ENCODE data around the gene FYN.

Gene FYN

DNA sequence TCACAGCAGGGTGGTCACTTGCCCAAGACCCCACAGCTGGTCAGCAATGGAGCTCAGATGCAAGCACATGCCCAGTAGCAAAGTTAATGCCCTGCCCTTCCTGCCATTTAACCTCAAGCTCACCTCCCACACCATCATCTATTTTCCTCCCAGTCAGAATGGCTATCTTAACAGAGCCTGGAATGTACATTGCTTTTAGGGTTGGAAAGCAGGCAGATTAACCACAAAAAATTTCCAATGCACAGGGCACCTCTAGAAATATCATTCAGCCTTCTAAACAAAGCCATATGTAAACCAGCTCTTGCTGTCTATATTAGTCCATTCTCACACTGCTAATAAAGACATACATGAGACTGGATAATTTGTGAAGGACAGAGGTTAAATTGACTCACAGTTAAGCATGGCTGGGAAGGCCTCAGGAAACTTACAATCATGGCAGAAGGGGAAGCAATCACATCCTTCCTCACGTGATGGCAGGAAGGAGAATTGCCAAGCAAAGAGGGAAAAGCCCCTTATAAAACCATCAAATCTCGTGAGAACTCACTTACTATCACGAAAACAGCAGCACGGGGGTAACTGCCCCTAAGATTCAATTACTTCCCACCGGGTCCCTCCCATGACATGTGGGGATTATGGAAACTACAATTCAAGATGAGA, 106.9 kb downstream of the FYN start:
- DNase-seq, result no peak

DNA sequence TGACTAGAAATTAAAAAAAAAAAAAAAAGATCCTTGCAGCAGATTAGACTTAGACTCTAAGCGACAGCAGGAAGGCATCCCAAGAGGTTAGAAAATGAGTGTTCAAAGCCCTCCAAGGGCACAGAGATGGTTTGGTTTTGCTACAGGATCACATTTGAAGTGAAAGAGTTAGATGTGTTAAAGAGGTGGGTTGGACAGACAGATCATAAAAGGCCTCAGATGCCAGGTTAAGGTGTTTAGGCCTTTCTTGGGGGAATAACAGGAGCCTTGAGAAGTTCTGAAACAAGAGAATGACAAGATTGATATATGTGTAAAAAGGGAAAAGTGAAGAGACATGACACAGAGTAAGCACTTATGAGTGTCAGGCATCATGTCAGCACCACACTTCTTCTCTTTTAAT, 107.5 kb downstream of the FYN start:
- DNase-seq, result no peak

DNA sequence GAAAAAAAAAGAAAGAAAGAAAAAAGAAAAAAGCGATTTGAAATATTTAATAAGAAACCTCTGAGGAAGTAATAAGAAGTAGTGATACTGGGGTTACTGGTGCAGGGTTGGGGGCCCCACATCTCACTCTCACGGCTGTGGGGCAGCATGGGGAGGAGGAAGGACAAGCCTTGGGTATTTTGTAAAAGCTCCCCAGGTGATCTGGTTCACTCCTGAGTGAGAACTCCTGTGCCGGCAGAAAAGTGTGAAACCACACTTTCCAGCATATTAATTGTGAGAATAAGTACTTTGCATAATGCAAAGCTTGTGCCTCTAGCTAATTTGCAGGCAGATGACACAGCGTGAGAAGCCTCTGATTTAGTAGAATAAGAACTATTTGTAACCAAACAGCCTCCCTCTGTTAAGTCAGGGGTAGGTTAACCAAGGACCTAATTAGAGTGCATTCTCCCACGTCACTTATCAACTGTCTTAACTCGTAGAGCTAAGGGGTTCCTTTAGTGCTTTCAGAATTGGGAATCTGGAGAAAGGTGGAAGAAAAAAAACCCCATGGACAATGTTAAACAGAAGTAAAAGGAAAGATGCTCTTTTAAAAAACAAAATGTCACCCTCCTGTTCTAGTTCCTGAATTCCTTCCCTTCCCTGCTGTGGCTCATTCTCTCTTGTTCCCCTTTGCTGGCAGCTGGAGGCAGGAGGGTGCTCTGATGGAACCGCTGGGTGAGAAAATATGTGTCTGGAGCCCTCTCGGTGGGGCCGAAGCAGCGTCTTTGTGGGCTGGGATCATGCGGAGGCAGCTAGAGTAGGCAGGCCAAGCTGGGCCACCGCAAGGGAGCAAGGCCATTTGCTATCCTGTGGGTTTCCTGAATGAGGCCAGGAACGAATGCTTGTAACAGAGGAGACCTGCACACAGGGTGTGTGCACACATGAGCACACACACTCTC, 108.7 kb downstream of the FYN start:
- no peak for DNase-seq

DNA sequence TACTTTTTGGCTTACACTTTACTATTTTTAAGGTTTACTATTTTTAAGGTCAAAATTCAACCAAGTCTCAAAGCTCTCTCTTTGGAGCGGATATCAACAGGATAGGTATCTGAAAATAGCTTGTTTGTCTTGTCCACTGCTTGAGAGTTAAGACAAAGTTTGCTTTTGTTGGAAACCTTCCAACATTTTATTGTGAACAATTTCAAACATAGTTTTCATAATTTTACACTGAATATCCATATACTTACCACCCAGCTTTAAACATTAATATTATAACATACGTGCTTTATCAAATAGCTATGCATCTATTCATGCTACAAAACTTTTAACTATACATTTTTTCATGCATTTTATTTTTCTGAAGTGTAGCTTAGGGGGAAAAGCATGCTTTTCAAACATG, 109.9 kb downstream of the FYN start:
- DNase-seq, result no peak

DNA sequence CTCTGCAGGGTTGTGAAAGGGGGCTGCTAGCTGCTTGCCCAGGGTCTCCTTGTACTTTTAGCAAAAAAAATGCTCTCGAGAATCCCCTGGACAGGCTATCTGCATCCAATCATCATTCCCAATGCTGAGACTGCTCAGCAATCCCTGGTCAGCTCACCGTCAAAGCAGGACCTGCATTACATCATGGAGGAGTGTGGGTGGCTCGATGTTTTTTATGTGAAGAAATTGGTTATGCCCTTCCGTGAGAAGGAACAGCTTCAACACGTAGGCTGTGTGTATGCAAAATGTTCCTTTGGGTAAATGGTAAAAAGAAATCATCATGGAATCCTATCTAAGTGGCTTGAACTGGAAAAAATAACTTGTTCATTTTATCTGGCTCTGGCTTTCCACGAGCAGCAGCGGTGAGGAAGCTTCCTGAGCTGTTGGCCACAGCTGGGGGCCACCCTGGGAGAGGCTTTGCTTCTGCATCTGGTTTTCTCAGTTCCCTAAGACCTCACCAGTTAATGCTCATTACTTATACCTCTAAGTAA, 111.4 kb downstream of the FYN start:
- DNase-seq, result no peak

DNA sequence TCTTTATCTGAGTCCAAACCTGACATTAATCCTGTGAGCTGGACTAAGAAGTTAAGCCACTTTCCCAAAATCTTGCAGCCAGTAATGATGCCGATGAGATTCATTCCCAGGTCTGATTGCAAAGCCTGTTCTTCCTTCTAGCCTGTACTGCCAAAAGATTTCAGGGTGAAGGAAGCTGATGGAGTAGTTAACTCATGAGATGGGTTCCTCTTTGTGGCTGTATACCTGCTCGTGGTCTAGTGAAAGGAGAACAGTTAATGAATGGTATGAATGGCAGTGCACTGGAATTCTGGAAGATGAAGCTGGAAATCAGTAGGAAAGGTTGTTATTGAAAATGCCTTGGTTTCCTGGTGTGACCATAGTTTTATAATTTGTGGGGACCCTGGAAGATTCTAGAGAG, 112.0 kb downstream of the FYN start:
- DNase-seq, result no peak

DNA sequence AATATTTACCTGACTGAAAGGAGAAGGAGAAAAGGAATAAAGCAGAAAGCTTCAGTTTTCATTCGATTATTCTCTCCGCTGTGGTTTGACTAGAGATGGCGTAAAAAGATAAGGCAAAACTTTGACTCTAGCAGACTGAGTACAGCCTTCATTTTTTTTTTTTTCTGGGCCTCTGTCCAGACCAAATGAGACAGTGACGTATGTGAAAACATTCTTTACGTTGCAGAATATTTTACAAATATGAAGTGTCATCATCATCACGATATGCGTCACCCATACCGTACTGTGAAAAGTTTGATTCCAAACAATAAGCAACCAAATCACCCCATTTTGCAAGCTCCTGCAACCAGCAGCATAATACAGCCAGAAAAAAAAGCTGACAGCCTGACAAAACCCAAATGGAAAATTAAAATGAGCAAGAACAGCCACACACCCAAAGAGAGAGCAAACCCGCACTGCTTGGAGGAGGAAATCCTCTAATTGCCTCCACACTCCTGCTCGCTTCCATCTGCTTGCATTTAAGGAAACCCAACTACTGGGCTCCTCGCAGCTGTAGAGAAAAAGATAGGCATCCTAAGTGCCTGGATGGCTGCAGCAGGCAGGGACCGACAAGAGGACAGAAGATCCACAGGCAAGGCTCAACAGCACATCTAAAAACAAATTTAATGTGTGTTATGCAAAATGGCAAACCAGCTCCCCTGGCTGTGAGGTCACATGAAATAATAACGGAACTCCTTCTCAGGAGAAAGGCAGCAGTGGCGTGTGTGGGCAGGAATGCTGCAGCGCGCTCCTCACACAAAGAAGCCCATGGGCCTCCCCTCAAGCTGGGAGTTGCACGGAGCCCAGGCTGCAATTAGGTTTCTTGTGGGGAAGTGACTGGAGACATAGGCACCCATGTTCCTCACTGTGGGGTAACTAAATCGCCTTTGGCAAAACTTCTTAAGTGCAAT, 113.1 kb downstream of the FYN start:
- DNase-seq, result no peak

DNA sequence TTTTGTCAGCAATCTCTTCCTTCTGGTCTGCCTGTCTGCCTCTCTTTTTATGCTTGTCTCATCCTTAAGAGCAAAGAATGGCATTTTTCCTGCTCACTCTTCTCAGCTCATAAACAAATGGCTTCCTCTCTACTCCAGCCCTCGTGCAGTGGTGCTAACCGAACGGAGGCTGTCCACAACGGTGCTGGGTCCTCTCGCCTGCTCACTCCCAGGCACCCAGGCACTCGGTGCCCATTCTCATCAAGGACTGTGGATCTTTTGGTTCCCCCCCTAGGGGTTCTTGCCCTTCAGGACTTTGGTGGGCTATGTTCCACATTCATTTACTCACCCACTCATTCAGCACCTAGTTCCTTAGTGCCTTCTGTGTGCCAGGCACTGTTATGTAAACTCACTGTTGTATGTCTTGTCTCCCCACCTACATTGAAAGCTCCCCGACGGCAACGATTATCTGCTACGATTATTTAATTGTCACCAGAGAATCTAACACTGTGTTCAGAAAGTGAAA, 113.9 kb downstream of the FYN start:
- DNase-seq, result no peak

DNA sequence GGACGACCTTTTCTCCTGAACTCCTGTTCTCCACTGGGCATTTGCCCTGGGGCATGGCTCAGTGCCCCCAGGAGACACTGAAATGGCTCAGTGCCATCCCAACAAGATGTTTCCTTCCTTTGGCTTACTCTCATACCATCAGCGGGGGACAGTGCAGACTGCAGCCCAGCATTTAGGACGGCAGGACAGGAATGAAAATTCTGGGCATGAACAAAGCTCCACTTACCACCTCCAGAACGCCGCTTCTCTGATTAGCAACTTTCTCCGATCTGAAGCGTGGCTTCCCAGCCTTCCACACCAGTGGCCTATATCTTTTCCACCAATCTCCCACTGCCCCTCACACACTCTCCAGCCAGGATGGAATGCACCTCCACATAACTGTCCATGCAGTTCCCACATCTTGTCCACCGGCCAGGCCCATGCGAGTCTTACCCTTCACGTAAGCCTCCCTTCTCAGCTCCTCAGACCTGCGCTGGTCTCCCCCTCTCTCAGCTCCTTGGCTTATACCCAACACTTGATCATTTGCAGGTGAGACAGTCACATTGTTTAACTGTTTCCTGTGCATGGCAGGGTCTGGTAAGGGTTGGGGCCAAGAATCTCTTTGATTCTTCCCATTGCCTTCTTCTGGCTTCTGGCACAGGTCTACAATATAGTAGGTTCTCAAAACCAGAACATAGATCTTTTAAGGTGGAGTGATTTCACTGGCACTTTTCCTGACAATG, 114.5 kb downstream of the FYN start:
- no peak for DNase-seq

DNA sequence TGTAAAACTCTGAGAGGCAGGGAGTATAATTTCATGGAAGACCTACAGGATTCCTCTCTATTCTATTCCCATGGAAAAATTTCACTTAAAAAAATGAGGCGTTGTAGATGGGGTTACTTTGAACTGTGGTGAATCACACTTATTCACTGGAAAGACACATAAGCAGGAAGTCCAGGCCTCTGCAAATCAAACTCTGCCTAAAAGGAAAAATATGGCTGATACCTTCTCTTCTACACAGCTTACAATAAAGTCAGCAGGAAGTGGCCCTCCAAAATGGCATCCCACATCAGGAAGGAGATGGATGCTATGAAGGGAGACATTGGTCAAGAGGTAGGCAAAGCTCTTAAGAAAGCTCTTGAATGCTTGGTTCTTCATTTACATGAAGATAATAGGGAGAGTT, 115.9 kb downstream of the FYN start:
- DNase-seq, result no peak

DNA sequence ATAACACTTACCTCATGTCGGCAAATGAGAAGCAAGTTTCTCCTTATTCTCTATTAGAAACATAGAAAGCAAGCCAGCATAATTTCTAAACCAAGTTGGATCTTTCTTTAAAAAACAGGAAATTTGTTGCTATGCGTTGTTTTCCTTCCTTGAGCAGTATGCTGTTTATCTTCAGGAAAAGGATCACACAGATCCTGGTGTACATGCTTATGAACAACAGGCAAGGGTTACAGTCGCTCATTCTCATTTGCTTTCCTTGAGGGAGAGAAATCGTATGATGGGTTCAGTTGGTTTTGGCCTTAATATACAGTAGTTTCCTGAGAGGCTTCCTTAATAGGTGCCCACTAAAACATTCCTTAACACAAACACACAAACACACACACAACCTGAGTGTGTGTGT, 118.8 kb downstream of the FYN start:
- DNase-seq, result no peak

DNA sequence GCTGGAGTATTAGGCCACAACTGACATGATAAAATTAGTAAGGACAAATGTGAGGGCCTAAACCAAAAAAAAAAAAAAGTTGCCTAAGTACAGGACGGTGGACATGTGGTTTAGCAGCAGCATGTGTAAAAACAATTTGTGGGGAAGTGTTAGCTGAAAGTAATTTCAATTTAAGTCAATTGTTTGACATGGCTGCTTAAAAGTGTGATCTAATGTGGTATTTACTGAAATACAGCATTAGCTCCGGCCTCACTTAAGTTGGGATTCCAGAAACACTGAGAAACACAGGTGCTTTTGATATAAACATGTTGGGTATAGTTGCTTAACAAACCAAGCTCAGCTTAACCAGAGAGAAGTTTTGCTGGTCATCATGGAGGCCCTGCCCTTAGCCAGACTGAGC, 119.7 kb downstream of the FYN start:
- DNase-seq, result no peak

DNA sequence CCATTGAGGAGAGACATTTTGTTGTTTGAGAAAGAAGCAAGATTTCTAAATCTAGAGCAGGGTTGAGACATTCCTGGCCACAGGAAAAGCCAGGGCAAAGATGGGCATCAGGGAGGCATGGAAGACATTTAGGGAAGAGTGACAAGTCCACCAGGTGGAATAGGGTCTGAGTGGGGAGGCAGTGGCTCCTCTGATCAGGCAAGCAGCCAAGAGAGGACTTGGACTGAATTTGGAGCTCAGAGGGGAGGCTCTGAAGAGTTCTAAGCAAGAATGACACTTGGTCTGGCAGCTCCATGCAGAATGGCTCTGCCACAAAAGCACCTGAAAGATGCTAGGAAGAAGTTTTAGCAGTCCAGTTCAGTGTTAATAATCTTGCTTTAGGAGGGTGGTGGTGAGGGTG, 120.8 kb downstream of the FYN start:
- no peak for DNase-seq

DNA sequence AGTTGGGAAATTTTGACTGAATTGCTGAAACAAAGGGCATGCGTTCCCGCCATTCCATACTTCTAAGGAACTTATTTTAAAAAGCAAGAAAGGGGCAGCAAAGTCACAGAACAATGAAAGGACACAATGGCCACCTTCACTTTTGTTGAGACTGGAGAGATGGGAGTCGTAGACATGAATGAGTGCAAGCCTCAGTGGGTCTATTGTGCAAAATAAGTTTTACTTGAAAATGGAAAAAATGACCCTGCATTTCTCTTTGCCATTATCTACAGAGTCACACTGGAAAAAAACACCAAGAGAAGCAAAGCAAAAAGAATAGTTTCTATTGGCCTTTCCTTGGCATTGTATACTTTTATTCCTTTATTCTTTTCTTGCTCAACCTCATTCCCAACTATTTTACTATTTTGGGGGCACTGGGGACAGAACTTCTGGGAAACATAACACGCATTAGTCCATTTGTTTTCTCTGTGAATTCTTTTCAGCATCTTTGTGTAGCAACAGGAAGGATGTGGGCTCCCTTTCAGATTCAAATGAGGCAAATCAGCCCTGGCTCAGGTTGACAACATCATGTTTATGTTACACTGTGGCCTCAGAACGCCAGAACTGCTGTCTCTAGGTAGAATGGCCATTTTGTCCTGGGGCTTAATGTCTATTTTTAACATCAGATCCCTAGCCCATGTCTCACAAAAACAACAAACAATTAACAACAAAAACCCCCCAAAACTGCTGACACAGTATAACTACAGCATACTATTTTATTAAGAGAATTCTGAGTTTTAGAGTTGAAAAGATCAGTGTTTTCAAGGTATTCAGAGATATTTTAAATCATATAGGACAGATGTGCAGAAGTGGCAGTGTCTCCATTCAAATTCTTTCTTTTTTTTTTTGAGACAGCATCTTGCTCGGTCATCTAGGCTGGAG, 122.2 kb downstream of the FYN start:
- DNase-seq, result no peak

DNA sequence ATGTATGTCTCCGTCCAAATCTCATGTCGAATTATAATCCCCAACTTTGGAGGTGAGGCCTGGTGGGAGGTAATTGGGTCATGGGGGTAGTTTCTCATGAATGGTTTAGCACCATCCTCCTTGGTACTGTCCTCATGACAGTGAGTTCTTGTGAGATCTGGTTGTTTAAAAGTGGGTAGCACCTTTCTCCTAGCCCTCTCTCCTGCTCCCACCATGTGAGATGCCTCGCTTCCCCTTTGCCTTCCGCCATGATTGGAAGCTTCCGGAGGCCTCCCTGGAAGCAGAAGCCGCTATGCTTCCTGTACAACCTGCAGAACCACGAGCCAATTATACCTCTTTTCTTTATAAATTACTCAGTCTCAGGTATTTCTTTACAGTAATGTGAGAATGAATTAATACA, 123.1 kb downstream of the FYN start:
- no peak for DNase-seq

DNA sequence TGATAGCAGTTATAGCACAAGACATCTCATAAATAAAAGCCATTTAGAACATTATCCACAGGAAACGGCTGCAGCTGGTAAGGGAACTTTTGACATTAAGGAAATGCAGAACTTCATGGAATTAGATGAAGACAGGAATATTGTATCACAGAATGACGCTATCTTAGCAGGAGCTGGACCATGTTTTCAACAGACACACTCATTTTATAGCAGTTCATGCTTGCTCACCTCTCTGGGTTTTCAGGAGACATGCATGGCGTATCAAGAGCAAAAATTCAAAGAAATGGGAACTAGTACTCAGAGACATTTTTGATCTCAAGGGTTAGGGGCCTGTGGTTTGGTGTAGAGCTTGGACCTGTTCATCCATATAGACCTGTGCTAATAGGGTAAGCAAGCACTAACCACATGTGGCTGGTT, 125.0 kb downstream of the FYN start:
- no peak for DNase-seq

DNA sequence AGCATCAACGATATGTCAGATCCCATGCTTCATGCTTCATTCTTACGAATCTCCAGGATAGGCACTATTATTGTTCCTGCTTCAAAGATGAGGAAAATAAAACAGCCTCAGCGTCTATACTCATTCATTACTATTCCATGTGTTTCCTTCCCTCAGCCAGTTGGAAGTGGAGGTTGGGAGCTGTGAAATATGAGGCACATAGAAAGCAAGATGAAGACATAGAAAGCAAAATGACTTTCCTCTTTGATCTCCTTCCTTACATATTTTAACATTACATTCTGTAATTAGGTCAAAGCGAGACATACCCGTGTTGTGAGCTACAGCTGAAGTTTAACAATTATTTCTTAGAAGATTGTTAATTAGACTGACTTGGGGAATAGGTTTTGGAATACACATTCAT, 125.4 kb downstream of the FYN start:
- no peak for DNase-seq

DNA sequence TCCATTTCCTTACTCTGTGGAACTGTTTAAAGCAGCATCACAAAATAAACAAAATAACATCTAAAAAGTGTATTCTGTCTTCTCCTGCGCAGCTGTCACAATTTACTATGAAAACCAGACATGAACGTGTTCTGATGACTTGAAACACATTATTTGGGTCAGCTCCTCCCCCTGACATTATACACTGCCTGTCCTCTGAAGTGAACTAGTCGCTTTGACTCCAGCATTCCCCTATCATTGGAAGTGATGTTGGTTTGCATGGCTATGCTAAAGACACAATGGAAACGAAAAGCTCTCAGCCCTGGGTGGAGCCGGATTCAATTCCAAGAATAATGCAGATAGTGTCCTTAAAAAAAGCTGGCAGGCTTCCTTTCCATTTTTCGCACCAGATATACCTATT, 125.9 kb downstream of the FYN start:
- DNase-seq, result no peak

DNA sequence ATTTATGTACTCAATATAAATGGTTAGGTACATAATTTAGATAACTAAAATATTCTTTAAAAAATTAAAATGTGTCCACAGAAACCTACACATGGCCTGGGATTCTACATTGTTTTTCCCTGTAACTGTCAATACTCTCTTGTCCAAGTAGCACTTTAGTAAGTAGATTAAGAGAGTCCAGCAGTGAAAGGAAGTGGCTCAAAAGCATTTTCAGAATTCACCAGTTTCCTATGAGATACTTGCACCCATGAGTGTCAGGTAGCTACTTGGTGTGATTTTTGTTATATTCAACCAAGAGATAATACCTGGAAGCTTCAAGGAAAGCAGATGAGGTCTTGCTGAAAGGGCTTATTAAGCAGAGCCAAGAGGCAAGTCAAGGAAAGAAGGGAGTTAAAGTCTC, 126.3 kb downstream of the FYN start:
- no peak for DNase-seq

DNA sequence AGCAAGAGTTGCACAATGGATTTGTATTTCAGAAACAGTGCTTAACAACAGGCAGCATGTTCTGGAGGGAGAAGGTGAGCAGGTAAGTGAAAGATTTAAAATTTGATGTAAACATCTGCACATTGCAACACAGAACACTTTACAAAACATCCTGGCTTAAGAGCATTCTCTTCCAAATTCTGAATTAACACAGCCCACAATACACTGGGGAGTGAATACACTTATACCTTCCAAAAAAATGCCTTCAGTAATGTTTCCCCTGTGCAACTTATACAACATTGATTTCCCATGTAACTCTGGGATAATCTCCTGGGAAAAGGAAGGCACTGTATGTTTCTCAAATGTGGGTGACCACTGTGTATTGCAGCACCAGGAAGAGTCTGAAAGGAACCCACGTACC, 127.6 kb downstream of the FYN start:
- no peak for DNase-seq

DNA sequence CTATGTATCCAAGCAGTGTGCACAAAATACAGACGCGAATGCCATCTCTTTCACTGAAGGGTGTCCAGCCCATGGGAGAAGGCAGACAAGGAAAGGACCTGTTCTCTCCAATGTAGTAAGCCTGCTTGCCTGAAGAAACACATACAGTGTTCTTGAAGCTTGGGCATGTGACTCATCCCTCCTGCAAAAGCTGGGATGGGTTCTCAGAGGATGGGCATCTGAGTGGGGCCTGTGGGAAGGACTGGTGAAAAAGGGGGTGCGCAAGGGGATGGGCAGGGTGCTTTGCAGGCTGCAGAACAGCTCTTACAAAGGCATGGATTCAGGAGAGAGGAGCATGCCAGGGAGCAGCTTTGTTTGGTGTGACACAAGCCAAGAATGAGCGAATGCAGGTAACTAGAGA, 128.1 kb downstream of the FYN start:
- no peak for DNase-seq
